GM12892 (cell line): ENCODE results near the gene KTN1.

Experiments
- DNase-seq: peaks from one replicate; pipeline ENCODE4 v3.0.0; 2011; ENCODE audit not compliant: insufficient read length
- FAIRE-seq: peaks from 2 replicates; lab custom pipeline; 2011; peaks lifted over from hg19 to GRCh38; lab: Jason Lieb, UNC
- POLR2A ChIP-seq: IDR thresholded peaks from 2 replicates; pipeline ENCODE4 v1.6.1; 2011; ENCODE audit warnings: low read depth, low read length, control low read depth
- POLR2AphosphoS5 ChIP-seq: IDR thresholded peaks from 2 replicates; pipeline ENCODE4 v1.6.1; 2011; ENCODE audit warnings: low read depth, low read length, control low read depth
- TAF1 ChIP-seq: IDR thresholded peaks from 2 replicates; pipeline ENCODE4 v1.6.1; 2011; ENCODE audit warnings: low read depth, mild to moderate bottlenecking, control low read depth, low read length, borderline replicate concordance

Gene KTN1

GRCh38 chr14:55614304-55614703, 34.3 kb downstream of the KTN1 start:
- no peak for DNase-seq
- FAIRE-seq = no peak
- TF ChIP-seq POLR2A (no peak), POLR2AphosphoS5 (no peak), TAF1 (no peak)

DNA sequence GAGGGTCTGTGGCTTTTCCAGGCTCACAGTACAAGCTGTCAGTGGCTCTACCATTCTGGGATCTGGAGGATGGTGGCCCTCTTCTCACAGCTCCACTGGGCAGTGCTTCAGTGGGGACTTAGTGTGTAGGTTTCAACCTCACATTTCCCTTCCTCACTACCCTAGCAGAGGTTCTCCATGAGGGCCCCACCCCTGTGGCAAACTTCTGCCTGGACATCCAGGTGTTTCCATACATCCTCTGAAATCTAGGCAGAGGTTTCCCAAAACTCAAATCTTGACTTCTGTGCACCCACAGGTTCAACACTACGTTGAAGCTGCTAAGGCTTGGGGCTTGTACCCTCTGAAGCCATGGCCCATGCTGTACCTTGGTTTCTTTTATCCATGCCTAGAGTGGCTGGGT, 40.3 kb downstream of the KTN1 start:
- FAIRE-seq (no peak), DNase-seq (no peak)
- TF ChIP-seq POLR2A (no peak), TAF1 (no peak), POLR2AphosphoS5 (no peak)

GRCh38 chr14:55620981-55621380, 41.0 kb downstream of the KTN1 start:
- DNase-seq (no peak), FAIRE-seq (no peak)
- no peak for TF ChIP-seq POLR2AphosphoS5
- no peak for TF ChIP-seq TAF1
- TF ChIP-seq POLR2A = no peak

GRCh38 chr14:55621391-55621790, 41.4 kb downstream of the KTN1 start:
- no peak for TF ChIP-seq POLR2A
- FAIRE-seq (no peak), DNase-seq (no peak)

- TF ChIP-seq TAF1 = no peak
- TF ChIP-seq POLR2A = no peak
- TF ChIP-seq POLR2AphosphoS5 = no peak
- DNase-seq (no peak), FAIRE-seq (no peak)
Observed at GRCh38 chr14:55624913-55625312, 44.9 kb downstream of the KTN1 start.

DNA sequence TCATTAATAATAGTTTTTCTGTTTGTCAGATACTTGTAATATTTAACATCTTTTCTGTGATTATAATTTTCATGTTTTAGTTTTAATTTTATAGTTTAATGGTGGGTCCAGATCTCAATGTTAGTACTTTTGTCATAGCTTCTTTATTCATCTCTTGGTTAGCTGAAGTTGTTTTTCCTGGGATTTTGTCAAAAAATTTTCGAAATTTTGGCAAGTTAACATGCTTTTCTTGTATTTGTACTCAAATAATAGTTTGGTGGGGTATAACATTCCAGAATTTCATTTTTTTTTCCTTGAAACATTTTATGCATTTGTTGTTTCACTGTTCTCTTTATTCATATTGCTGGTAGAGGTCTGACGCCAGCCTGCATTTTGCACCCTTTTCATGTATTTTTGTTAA, 45.5 kb downstream of the KTN1 start:
- FAIRE-seq (no peak), DNase-seq (no peak)
- no peak for TF ChIP-seq POLR2AphosphoS5
- no peak for TF ChIP-seq POLR2A
- no peak for TF ChIP-seq TAF1

GRCh38 chr14:55626131-55626530, 46.1 kb downstream of the KTN1 start:
- no peak for TF ChIP-seq TAF1
- no peak for TF ChIP-seq POLR2A
- no peak for TF ChIP-seq POLR2AphosphoS5
- FAIRE-seq (no peak), DNase-seq (no peak)

- FAIRE-seq = no peak
- TF ChIP-seq TAF1 = no peak
- TF ChIP-seq POLR2A = no peak
- no peak for TF ChIP-seq POLR2AphosphoS5
Observed at GRCh38 chr14:55628426-55628825, 48.4 kb downstream of the KTN1 start.

DNA sequence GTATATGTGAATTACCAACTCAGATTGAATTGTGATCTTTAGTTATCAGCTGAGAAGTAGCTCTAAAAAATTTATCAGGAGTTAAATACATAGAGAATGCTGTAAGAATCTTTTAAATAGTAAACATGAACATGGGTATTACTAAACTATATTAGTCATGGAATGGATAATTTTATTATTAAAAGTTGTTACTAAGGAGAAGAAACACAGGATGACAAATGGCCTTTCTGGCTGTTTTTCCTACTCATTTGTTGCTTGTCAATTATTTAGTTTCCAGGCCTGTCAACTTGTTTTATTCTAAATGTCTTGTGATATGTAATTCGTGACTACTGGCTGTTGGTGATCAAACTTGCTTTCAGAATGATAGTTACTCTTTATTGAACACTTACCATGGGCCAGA, 58.7 kb downstream of the KTN1 start:
- FAIRE-seq (no peak), DNase-seq (no peak)
- no peak for TF ChIP-seq POLR2AphosphoS5
- no peak for TF ChIP-seq POLR2A
- no peak for TF ChIP-seq TAF1

More at GRCh38 chr14:55628426-55628825, 48.4 kb downstream of the KTN1 start:
- no peak for DNase-seq

- no peak for TF ChIP-seq TAF1
- no peak for TF ChIP-seq POLR2AphosphoS5
- DNase-seq (no peak), FAIRE-seq (no peak)
Observed at GRCh38 chr14:55641290-55641689, 61.3 kb downstream of the KTN1 start.

- FAIRE-seq (no peak), DNase-seq (no peak)
- TF ChIP-seq POLR2AphosphoS5 (no peak), TAF1 (no peak), POLR2A (no peak)
Observed at GRCh38 chr14:55641954-55642353, 61.9 kb downstream of the KTN1 start.

- TF ChIP-seq TAF1 (no peak), POLR2AphosphoS5 (no peak), POLR2A (no peak)
- FAIRE-seq = no peak
- DNase-seq = no peak
Observed at GRCh38 chr14:55645145-55645544, 65.1 kb downstream of the KTN1 start.
